Measurements from ENCODE around the gene OR6C4.
"Not testable (repeated sequence)": the region's sequence is repeated elsewhere in the genome, so short reads cannot be mapped to it uniquely, and the experiment has no call there.

The OR6C4 gene

DNA sequence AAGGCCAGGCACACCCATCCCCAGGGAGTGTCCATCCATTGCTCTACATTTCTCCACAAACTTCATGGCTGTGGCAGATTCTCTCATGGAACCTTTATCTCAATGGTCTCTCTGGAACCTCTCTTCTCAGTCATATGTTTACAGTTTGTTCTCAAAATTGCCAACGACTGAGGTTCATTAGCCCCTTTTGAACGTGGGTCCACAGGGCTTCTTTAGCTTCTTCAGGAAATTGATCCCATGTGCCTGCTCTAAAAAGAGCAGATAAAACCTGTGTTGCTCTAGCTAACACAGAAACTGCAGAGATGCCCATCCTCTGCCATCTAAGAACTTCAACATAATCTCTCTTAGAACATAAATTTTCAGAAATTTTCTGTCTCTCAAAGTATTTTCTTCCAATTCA lies at the start of gene OR6C4:
TSS of gene OR6C4 (plus strand) at position 301 of the 400 bp plus-strand sequence. CDS start 1,625 bp downstream, outside the sequence.
- no peak for DNase-seq (ENCODE audit: low read depth in 3 of 3)

DNA sequence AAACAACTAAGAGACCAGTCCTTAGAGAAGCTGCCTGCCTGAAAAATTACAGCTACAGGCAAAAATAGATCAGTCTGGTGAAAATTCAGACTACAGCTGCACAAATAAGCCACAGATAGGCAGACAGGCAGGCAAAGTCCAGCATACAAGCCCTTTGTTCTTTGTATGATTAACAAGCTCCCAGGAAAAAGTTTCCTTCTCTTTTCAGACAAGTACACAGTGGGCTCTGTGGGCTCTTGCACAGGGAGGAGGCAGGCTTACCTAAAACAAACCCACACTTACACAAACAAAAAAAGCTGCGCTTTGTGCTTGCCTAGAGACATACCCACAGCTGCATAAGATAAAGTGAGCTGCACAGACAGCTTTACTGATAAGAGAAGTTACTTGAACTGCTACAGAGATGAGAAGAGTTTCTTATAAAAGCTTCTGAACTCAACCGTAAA lies 49.6 kb upstream of the OR6C4 start:
- no peak for DNase-seq (ENCODE audit: low read depth in 3 of 3)

DNA sequence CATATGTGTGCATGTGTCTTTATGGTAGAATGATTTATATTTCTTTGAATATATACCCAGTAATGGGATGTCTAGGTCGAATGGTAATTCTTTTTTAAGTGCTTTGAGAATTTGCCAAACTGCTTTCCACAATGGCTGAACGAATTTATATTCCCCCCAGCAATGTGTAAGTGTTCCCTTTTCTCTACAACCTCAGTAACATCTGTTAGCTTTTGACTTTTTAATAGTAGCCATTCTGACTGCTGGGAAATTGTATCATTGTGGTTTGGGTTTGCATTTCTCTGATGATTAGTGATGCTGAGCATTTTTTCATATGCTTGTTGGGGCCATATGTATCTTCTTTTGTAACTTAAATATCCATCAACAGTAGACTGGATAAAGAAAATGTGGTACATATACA lies 47.8 kb upstream of the OR6C4 start:
- no peak for DNase-seq (ENCODE audit: low read depth in 3 of 3)

DNA sequence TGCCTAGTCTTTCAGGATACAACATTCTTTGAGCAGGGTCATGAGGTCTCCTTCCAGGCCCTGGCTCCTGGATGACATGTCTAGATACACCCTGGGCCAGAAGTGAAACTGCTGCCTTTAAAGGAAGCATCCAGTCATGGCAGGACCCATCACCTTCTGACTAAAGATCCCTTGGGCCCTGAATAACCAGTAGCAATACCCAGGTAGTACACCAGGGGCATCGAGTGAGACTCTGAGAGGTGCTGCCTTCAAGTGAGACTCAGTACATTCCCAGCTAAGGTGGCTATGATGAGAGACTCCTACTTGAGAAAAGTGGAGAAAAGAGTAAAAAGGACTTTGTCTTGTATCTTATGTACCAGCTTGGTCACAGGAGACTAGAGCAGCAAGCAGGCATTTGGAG lies 33.7 kb upstream of the OR6C4 start:
- DNase-seq (ENCODE audit: low read depth in 3 of 3): no peak

DNA sequence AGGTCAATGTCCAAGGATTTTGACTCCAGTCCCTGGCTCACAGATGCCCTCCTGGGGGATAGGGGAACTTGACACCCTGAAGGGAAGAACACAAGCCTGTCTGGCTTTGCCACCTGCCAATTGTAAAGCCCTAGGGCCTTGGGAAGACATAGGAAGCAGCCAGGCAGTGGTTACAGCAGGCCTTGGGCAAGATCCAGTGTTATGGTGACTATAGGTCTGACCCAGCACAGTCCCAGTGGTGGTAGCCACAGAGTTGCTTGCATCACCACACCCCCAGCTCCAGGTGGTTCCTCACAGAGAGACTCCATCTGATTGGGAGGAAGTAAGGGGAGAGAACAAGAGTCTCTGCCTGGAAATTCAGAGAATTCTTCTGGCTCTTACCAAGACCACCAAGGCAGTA lies 33.0 kb upstream of the OR6C4 start:
- no peak for DNase-seq (ENCODE audit: low read depth in 3 of 3)

DNA sequence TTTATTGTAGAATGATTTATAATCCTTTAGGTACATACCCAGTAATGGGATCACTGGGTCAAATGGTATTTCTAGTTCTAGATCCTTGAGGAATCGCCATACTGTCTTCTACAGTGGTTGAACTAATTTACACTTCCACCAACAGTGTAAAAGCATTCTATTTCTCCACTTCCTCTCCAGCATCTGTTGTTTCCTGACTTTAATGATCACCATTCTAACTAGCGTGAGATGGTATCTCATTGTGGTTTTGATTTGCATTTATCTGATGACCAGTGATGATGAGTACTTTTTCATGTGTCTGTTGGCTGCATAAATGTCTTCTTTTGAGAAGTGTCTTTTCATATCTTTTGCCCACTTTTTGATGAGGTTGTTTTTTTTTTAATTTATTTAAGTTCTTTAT lies 1.2 kb upstream of the OR6C4 start:
- DNase-seq (ENCODE audit: low read depth in 3 of 3): not testable (repeated sequence)

DNA sequence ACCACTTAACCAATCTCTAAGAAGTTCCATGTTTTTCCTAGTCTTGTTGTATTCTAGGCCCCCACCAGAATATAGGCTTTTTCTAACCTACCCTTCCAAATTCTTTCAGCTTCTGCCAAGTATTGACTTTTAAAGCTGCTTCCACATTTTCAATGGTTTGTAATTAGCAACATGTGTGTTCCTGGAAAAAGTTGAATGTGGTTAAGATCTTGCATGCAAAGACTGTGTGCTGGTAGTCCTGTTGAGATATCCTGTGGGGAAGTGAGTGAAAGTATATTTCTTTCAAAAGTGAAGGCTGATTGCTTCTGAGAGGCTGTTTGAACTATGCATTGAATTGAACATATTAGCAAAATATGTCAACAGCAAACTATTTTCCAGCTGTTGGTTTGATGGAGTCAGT lies 646 bp upstream of the OR6C4 start:
- no peak for DNase-seq (ENCODE audit: low read depth in 3 of 3)

DNA sequence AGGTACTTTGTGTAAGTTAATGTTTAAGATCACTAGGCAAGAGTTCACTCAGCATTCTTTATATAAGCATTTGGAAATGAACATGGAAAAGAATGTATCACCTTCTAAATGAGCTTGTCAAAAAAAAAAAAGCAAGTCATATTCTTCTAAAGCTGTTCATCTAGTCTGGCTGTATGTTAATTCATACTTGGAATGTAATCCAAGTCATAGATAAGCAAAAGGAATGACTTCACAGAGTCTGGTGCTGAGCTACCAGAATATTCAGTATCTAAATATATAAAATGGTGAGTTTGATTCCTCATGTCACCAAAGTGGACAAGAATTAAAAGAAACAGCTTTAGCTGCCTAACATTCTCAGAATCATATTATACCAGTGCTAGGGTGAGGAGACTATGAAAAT lies 4.9 kb downstream of the OR6C4 start:
- DNase-seq (ENCODE audit: low read depth in 3 of 3): no peak

DNA sequence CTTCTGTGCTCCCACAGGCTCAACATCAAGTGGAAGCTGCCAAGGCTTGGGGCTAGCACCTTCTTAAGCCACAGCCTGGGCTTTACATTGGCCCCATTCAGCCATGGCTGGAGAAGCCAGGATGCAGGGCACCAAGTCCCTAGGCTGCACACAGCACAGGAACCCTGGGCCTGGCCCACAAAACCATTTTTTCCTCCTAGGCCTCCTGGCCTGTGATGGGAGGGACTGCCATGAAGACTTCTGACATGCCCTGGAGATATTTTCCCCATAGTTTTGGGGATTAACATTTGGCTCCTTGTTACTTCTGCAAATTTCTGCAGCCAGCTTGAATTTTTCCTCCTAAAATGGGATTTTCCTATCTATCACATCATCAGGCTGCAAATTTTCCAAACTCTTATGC lies 20.7 kb downstream of the OR6C4 start:
- DNase-seq (ENCODE audit: low read depth in 3 of 3): not testable (repeated sequence)

DNA sequence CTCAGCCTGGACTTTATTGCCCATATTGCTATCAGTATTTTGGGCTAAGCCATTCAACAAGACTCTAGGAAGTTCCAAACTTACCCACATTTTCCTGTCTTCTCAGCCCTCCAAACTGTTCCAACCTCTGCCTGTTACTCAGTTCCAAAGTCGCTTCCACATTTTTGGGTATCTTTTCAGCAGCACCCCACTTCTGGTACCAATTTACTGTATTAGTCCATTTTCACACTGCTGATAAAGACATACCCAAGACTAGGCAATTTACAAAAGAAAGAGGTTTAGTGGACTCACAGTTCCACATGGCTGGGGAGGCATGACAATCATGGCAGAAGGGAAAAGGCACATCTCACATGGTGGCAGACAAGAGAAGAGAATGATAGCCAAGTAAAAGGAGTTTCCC lies 21.3 kb downstream of the OR6C4 start:
- DNase-seq (ENCODE audit: low read depth in 3 of 3): not testable (repeated sequence)

DNA sequence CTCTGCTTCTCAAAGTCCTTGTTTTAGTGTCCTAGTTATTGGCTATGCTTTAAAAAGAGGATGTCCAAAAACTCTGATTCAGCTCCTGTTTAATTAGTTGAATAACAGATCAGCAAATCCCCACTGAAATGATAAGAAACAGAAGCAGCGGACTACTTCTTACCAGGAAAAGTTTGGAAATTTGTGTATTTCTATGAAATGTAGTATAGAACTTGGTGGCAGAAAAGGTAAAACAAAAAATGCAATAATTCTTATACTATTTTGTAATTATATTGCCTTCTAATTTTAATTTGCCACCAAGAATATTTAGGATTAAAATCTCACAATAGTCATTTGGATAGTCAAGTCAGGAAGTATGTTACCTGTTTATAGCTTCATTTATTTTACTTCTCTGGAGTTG lies 22.8 kb downstream of the OR6C4 start, which contains the start of gene OR2AP1:
TSS of gene OR2AP1 (plus strand) at position 301 of the 400 bp plus-strand sequence. CDS start 1,947 bp downstream, outside the sequence.
- DNase-seq (ENCODE audit: low read depth in 3 of 3): no peak

DNA sequence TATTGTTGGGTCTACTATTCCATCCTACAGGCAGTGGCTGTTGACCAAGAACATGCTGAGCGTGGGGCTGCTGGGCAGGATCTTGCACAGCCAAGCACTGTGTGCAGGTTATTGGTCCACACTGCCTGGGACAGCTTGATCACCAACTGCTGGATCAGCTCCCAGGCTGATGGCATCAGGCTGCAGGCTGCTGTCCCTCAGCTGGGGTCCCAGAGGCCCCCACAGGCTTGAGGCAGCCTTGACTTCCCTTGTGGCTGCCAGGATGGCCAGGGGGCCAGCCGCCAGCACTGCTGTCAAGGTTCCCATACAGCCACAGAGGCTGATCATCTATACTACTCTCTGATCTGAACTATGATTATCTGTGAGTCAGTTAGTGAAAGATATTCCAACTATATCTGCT lies 32.7 kb downstream of the OR6C4 start:
- no peak for DNase-seq (ENCODE audit: low read depth in 3 of 3)

DNA sequence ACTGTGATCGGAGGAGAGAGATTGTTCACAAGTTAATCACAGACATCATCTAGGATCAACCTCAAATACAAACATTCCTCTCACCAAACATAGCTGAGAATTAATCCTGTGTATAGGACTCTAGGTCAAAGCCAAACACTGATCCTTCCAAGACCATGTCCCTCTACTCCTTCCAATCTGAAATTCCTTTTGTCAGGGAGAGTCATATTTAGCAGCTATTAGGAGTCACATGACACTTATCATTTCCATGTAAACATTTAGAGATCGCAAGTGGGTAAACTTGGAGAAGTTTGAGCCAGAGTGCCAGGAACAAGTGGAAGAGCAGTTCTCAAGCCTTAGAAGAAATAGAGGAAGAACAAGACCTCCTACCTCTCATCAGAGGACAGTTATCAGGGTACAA lies 36.4 kb downstream of the OR6C4 start:
- no peak for DNase-seq (ENCODE audit: low read depth in 3 of 3)

DNA sequence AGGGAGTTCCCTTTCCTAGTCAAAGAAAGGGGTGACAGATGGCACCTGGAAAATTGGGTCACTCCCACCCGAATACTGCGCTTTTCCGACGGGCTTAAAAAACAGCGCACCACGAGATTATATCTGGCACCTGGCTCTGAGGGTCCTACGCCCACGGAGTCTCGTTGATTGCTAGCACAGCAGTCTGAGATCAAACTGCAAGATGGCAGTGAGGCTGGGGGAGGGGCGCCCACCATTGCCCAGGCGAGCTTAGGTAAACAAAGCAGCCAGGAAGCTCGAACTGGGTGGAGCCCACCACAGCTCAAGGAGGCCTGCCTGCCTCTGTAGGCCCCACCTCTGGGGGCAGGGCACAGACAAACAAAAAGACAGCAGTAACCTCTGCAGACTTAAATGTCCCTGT lies 40.8 kb downstream of the OR6C4 start:
- not testable (repeated sequence) for DNase-seq (ENCODE audit: low read depth in 3 of 3)
